Brain microvascular endothelial cell (primary cell): Measurements from ENCODE around the gene BMPER.

Experiments used
- DNase-seq: peaks from one replicate; pipeline ENCODE4 v3.0.0-alpha.2; 2020
- H3K27ac ChIP-seq: fragments of 250-450 bp; sonication (Bioruptor Pico); 2 replicates; pipeline ENCODE4 v1.5.1; 2020; ENCODE audit warnings: mild to moderate bottlenecking, moderate library complexity
- H3K27me3 ChIP-seq: fragments of 250-450 bp; sonication (Bioruptor Pico); replicated peaks from 2 replicates; pipeline ENCODE4 v1.5.1; 2020; ENCODE audit warnings: mild to moderate bottlenecking
- H3K36me3 ChIP-seq: fragments of 250-450 bp; sonication (Bioruptor Pico); replicated peaks from 2 replicates; pipeline ENCODE4 v1.5.1; 2020; ENCODE audit warnings: mild to moderate bottlenecking
- H3K4me3 ChIP-seq: 2 replicates; pipeline ENCODE4 v1.5.1; 2011; ENCODE audit warnings: low read depth, mild to moderate bottlenecking, control low read depth, low read length, moderate library complexity
- CTCF ChIP-seq: IDR thresholded peaks from 2 replicates; pipeline ENCODE4 v1.5.1; 2011; ENCODE audit warnings: low read depth, mild to moderate bottlenecking, moderate library complexity, low read length, control low read depth, inconsistent platforms; ENCODE audit errors: missing control alignments
- in situ Hi-C: cut with HindIII; loops from 2 replicates; pipeline ENCODE4 v1.10.0; 2017; ENCODE audit warnings: low sequenced_read_pairs, low pct_ligation_motif_present

BMPER gene

DNA sequence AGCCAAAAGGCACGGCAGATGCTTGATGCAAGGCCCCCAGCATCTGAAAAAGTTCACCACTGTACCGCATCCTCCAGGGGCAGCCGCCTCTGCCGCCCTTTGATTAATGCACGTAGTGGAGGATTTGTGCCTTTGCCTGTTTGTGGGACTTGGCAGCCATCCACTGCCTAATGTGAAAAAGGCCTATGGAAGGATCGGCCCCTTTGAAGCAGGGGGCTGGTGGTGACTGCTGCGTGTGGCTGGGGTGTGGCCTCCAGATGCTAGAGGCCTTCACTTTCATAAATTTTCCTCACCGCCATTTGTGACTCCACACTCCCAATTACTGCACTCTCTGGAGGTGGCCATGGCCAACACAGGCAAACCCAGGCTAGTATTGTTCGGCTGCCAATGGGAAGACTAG lies 226.0 kb downstream of the BMPER start:
- no peak overlapping the region for H3K27ac ChIP-seq
- in situ Hi-C loops: no loop called here
- DNase-seq: no peak
- H3K36me3 ChIP-seq: no peaks in the 10 kb centered on the region
- H3K27me3 ChIP-seq: no peaks in the 10 kb centered on the region
- TF ChIP-seq CTCF: no peak
- no peak overlapping the region for H3K4me3 ChIP-seq

GRCh38 chr7:34133356-34133982 lies 228.1 kb downstream of the BMPER start:
- H3K4me3 ChIP-seq: no peak overlapping the region

GRCh38 chr7:34133983-34134782 lies 228.8 kb downstream of the BMPER start:
- TF ChIP-seq CTCF: peak; percentile 90
- Histone ChIP-seq H3K36me3 (no peaks in the 10 kb centered on the region), H3K4me3 (no peak overlapping the region), H3K27me3 (no peaks in the 10 kb centered on the region), H3K27ac (peak overlapping the region; percentile 51)
- peak; percentile 79 for DNase-seq
- in situ Hi-C loops: no loop called here

More at GRCh38 chr7:34133356-34133982, 228.1 kb downstream of the BMPER start:
- Histone ChIP-seq H3K27ac (peak overlapping the region; percentile 51), H3K27me3 (no peaks in the 10 kb centered on the region), H3K36me3 (no peaks in the 10 kb centered on the region)
- in situ Hi-C loops: no loop called here
- DNase-seq: peak; percentile 76
- TF ChIP-seq CTCF: no peak

- no peak for TF ChIP-seq CTCF
- DNase-seq: no peak
- in situ Hi-C loops: no loop called here
- Histone ChIP-seq H3K27me3 (no peaks in the 10 kb centered on the region), H3K4me3 (no peak overlapping the region), H3K27ac (no peak overlapping the region), H3K36me3 (no peaks in the 10 kb centered on the region)
Measured at GRCh38 chr7:34135924-34136323, 230.6 kb downstream of the BMPER start.

GRCh38 chr7:34136698-34137097 lies 231.4 kb downstream of the BMPER start:
- Histone ChIP-seq H3K27me3 (no peaks in the 10 kb centered on the region), H3K27ac (no peak overlapping the region), H3K4me3 (no peak overlapping the region), H3K36me3 (no peaks in the 10 kb centered on the region)
- TF ChIP-seq CTCF: no peak
- in situ Hi-C loops: no loop called here
- no peak for DNase-seq

DNA sequence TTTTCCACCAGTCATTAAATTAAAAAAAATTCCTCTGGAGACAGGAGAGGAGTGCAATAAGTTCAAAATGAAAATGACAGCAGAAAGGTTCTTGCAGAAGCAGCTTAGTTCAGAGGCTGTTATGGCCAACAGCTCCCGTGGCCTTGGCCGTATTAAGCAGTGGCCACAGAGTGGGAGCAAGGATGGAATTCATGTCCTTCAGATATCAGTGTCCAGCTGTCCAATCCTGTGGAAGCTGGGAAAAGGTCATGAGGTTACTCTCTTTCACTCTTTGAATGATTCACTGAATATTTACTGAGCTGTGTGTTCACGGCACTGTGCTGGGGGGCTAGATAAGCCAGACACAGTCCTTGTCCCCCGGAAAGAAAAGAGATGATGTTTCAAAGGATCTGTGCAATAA lies 231.8 kb downstream of the BMPER start:
- TF ChIP-seq CTCF: no peak
- DNase-seq: no peak
- Histone ChIP-seq H3K4me3 (no peak overlapping the region), H3K27me3 (no peaks in the 10 kb centered on the region), H3K27ac (no peak overlapping the region), H3K36me3 (no peaks in the 10 kb centered on the region)
- in situ Hi-C loops: no loop called here
